Thyroid gland (tissue), 4 donors: Measurements from ENCODE around the gene MAP2K5.

Experiments used
- POLR2A ChIP-seq, 2 donors: fragments of 450-650 bp; IDR thresholded peaks; one replicate each; pipeline ENCODE4 v1.6.1; 2017; ENCODE audit warnings: antibody characterized with exemption in 2 of 2, mild to moderate bottlenecking in 2 of 2, moderate library complexity in 1 of 2
- TF ChIP-seq, protein P1 (sequence below), 6 experiments: fragments of 200-600 bp in 3 of 6; fragments of 450-650 bp in 3 of 6; sonication (generic) in 3 of 6; IDR thresholded peaks; one replicate each; pipeline ENCODE4 v1.5.1; 2016 to 2019; ENCODE audit warnings: antibody characterized with exemption in 6 of 6, mild to moderate bottlenecking in 2 of 6, inconsistent platforms in 1 of 6, moderate library complexity in 1 of 6

DNA sequence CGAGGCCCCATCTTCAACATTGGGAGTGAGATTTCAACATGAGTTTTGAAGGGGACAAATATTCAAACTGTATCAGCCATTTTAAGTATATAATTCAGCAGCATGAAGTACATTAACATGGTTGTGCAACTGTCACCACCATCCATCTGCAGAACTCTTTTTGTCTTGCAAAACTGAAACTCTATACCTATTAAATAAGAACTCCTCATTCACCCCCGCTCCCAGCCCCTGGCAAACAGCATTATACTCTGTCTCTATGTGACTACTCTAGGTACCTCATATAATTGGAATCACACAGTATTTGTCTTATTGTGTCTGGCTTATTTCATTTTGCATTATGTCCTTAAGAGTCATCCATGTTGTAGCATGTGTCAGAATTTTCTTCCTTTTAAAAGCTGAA lies 110.1 kb downstream of the MAP2K5 start:
- no peak for TF ChIP-seq POLR2A (IDR thresholded peaks at IDR 0.05)
- TF ChIP-seq, protein P1, sequence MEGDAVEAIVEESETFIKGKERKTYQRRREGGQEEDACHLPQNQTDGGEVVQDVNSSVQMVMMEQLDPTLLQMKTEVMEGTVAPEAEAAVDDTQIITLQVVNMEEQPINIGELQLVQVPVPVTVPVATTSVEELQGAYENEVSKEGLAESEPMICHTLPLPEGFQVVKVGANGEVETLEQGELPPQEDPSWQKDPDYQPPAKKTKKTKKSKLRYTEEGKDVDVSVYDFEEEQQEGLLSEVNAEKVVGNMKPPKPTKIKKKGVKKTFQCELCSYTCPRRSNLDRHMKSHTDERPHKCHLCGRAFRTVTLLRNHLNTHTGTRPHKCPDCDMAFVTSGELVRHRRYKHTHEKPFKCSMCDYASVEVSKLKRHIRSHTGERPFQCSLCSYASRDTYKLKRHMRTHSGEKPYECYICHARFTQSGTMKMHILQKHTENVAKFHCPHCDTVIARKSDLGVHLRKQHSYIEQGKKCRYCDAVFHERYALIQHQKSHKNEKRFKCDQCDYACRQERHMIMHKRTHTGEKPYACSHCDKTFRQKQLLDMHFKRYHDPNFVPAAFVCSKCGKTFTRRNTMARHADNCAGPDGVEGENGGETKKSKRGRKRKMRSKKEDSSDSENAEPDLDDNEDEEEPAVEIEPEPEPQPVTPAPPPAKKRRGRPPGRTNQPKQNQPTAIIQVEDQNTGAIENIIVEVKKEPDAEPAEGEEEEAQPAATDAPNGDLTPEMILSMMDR (IDR thresholded peaks at IDR 0.05), result no peak
